ENCODE results near the gene AUNIP.

GRCh38 chr1:25848531-25848930 is 10.7 kb downstream of the AUNIP start:
- TF ChIP-seq, protein P1, sequence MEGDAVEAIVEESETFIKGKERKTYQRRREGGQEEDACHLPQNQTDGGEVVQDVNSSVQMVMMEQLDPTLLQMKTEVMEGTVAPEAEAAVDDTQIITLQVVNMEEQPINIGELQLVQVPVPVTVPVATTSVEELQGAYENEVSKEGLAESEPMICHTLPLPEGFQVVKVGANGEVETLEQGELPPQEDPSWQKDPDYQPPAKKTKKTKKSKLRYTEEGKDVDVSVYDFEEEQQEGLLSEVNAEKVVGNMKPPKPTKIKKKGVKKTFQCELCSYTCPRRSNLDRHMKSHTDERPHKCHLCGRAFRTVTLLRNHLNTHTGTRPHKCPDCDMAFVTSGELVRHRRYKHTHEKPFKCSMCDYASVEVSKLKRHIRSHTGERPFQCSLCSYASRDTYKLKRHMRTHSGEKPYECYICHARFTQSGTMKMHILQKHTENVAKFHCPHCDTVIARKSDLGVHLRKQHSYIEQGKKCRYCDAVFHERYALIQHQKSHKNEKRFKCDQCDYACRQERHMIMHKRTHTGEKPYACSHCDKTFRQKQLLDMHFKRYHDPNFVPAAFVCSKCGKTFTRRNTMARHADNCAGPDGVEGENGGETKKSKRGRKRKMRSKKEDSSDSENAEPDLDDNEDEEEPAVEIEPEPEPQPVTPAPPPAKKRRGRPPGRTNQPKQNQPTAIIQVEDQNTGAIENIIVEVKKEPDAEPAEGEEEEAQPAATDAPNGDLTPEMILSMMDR (IDR thresholded peaks at IDR 0.05): no peak
- TF ChIP-seq POLR2A (IDR thresholded peaks at IDR 0.05): no peak

All from ovary (tissue), 3 donors.